ENCODE measurements around the gene PDE9A.

The PDE9A gene

GRCh38 chr21:42739061-42739931 is 85.9 kb downstream of the PDE9A start:
- TF ChIP-seq NFIC (IDR thresholded peaks at IDR 0.05) (no peak), TEAD4 (IDR thresholded peaks at IDR 0.05) (no peak), CEBPB (IDR thresholded peaks at IDR 0.05) (no peak), MAX (IDR thresholded peaks at IDR 0.05) (no peak), EP300 (IDR thresholded peaks at IDR 0.05; ENCODE audit: borderline replicate concordance) (no peak)
- TF ChIP-seq, protein P1, sequence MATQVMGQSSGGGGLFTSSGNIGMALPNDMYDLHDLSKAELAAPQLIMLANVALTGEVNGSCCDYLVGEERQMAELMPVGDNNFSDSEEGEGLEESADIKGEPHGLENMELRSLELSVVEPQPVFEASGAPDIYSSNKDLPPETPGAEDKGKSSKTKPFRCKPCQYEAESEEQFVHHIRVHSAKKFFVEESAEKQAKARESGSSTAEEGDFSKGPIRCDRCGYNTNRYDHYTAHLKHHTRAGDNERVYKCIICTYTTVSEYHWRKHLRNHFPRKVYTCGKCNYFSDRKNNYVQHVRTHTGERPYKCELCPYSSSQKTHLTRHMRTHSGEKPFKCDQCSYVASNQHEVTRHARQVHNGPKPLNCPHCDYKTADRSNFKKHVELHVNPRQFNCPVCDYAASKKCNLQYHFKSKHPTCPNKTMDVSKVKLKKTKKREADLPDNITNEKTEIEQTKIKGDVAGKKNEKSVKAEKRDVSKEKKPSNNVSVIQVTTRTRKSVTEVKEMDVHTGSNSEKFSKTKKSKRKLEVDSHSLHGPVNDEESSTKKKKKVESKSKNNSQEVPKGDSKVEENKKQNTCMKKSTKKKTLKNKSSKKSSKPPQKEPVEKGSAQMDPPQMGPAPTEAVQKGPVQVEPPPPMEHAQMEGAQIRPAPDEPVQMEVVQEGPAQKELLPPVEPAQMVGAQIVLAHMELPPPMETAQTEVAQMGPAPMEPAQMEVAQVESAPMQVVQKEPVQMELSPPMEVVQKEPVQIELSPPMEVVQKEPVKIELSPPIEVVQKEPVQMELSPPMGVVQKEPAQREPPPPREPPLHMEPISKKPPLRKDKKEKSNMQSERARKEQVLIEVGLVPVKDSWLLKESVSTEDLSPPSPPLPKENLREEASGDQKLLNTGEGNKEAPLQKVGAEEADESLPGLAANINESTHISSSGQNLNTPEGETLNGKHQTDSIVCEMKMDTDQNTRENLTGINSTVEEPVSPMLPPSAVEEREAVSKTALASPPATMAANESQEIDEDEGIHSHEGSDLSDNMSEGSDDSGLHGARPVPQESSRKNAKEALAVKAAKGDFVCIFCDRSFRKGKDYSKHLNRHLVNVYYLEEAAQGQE (IDR thresholded peaks at IDR 0.05; ENCODE audit: low read depth): no peak

DNA sequence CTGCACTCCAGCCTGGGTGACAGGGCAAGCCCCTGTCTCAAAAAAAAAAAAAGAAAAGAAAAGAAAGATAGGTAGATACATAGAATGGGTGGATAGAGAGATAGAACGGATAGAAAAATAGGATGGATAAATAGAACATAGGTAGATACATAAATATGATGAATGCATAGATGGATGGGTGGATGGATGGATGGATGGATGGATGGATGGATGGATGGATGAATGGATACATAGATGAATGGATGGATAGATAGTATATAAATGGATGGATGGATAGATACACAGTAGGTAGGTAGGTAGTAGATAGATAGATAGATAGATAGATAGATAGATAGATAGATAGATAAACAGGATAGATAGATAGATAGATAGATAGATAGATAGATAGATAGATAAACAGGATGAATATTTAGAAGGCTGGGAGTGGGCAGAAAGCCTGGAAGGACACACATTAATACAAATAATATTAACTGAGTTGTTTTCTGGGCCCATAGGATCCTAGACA is 87.0 kb downstream of the PDE9A start:
- no peak for TF ChIP-seq EGR1 (IDR thresholded peaks at IDR 0.05)
- no peak for TF ChIP-seq EP300 (IDR thresholded peaks at IDR 0.05; ENCODE audit: borderline replicate concordance)
- no peak for TF ChIP-seq TCF12 (IDR thresholded peaks at IDR 0.05; ENCODE audit: low read depth)
- TF ChIP-seq RAD21 (IDR thresholded peaks at IDR 0.05; ENCODE audit: low read depth): no peak
- TF ChIP-seq YY1 (IDR thresholded peaks at IDR 0.05; ENCODE audit: low read depth): no peak
- no peak for TF ChIP-seq CREB1 (IDR thresholded peaks at IDR 0.05; ENCODE audit: low read depth)

DNA sequence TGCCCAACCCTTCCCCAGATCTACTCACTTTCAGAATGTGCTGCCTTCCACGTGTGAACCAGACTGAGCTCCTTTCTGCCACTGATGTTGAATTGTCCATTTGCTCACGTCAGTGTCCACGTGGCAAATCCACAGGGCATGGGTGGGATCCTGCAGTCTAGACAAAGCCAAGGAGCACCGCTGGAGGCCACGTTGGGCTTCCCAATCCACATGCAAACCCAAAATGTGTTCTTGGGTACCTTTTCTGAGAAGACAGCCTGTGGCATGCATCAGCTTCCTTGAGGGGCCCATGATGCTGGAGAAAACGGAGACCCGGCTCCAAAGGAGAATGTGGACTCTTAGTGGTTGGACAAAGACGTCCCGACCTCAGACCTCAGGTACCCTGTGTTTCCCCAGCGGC is 87.6 kb downstream of the PDE9A start:
- TF ChIP-seq, protein P2, sequence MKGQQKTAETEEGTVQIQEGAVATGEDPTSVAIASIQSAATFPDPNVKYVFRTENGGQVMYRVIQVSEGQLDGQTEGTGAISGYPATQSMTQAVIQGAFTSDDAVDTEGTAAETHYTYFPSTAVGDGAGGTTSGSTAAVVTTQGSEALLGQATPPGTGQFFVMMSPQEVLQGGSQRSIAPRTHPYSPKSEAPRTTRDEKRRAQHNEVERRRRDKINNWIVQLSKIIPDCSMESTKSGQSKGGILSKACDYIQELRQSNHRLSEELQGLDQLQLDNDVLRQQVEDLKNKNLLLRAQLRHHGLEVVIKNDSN (IDR thresholded peaks at IDR 0.05): no peak

DNA sequence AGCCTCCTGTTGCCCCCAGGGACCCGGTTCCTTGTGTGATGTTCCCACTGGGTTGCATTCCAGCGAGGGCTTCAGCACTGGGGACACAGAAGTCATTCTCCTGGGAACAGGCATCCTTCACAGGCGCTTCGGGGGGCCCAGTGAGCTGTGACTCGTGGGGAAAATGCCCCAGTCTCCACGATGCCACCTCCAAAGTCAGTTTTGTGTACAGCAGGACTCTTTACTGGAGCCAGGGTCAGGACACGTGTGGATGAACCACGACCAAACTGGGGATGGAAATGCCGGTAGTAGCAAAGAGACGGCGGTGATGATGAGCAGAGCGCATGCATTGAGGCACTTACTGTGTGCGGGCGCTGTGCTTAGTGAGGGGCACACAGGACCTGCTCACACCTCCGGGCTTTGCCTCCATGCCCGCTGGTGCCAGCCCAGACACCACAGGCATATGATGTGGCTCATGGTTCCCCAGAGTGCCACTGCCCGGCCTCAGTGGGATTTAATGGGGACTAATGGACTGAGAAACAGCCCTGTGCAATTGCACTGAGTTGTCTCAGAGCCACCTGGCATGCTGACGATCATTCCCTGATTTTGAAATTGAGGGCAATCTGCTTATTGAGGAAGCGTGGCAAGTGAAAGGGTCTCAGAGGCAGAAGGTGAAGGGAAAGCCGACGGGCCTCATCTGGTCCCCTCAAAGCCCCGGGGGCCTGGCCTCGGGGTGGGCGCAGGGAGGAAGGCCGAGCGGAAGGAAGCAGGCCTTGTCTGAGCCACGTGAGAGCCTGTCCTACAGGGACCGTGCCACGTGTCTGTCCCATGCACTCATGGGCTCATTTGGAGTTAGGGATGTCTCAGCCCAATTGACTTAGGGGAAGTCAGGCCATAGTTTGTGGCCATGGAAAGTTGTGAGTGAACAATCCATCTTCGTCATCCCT is 91.4 kb downstream of the PDE9A start:
- no peak for TF ChIP-seq EP300 (IDR thresholded peaks at IDR 0.05; ENCODE audit: borderline replicate concordance)
- no peak for TF ChIP-seq MAX (IDR thresholded peaks at IDR 0.05)
- TF ChIP-seq, protein P1 (IDR thresholded peaks at IDR 0.05; ENCODE audit: low read depth): no peak
- TF ChIP-seq CEBPB (IDR thresholded peaks at IDR 0.05): no peak
- no peak for TF ChIP-seq TCF12 (IDR thresholded peaks at IDR 0.05; ENCODE audit: low read depth)
- TF ChIP-seq YY1 (IDR thresholded peaks at IDR 0.05; ENCODE audit: low read depth): no peak
- no peak for TF ChIP-seq FOXM1 (IDR thresholded peaks at IDR 0.05; ENCODE audit: borderline replicate concordance, low read depth)

GRCh38 chr21:42745511-42746239 is 92.3 kb downstream of the PDE9A start:
- TF ChIP-seq, protein P1 (IDR thresholded peaks at IDR 0.05; ENCODE audit: low read depth): no peak
- no peak for TF ChIP-seq ZBTB7A (IDR thresholded peaks at IDR 0.05; ENCODE audit: low read depth)
- TF ChIP-seq TAF1 (IDR thresholded peaks at IDR 0.05; ENCODE audit: low read depth): no peak
- no peak for TF ChIP-seq CREB1 (IDR thresholded peaks at IDR 0.05; ENCODE audit: low read depth)
- no peak for TF ChIP-seq YY1 (IDR thresholded peaks at IDR 0.05; ENCODE audit: low read depth)
- no peak for TF ChIP-seq FOXM1 (IDR thresholded peaks at IDR 0.05; ENCODE audit: borderline replicate concordance, low read depth)

All from Ishikawa (cell line).